NT2/D1 (cell line): Measurements from ENCODE around the gene EPB41L4A.

Source experiments
- SUZ12 ChIP-seq: IDR thresholded peaks from 2 replicates; pipeline ENCODE4 v1.6.1; 2011; ENCODE audit not compliant: insufficient read length, insufficient read depth; ENCODE audit errors: extremely low read depth
- YY1 ChIP-seq: IDR thresholded peaks from 2 replicates; pipeline ENCODE4 v1.6.1; 2011; ENCODE audit not compliant: insufficient read length, insufficient read depth
- ZNF274 ChIP-seq: IDR thresholded peaks from 2 replicates; pipeline ENCODE4 v1.6.1; 2011; ENCODE audit warnings: mild to moderate bottlenecking, low read depth, low read length

GRCh38 chr5:112338681-112339337, 80.3 kb downstream of the EPB41L4A start:
- TF ChIP-seq YY1, result no peak
- TF ChIP-seq ZNF274, result no peak
- no peak for TF ChIP-seq SUZ12
